Keratinocyte (primary cell): ENCODE results near the gene PHOX2B. TPM values are rescaled to one million over a fixed set of nuclear protein-coding genes. Genes with fewer than 3 reads are reported as not detected.

ENCODE experiments used
- DNase-seq: peaks from one replicate; pipeline ENCODE4 v3.0.0-alpha.2; 2011; ENCODE audit warnings: low read depth, missing footprints, low spot score
- FAIRE-seq: peaks from 2 replicates; lab custom pipeline; 2011; peaks lifted over from hg19 to GRCh38; lab: Jason Lieb, UNC
- H2AFZ ChIP-seq: 2 replicates; pipeline ENCODE4 v1.6.0; 2012; ENCODE audit warnings: low read length, control low read depth, inconsistent platforms; ENCODE audit not compliant: control insufficient read depth
- H3K27ac ChIP-seq: 2 replicates; pipeline ENCODE4 v1.5.1; 2011; ENCODE audit warnings: low read length; ENCODE audit not compliant: control insufficient read depth, insufficient read depth
- H3K27me3 ChIP-seq: 3 replicates; pipeline ENCODE4 v1.6.0; 2011; ENCODE audit warnings: low read length; ENCODE audit not compliant: control insufficient read depth, insufficient read depth; ENCODE audit errors: extremely low read depth
- H3K36me3 ChIP-seq, 2 experiments: 2 replicates in 1 of 2; 3 replicates in 1 of 2; pipeline ENCODE4 v1.5.1; 2011; ENCODE audit warnings: low read length in 2 of 2, mild to moderate bottlenecking in 1 of 2; ENCODE audit not compliant: control insufficient read depth in 2 of 2, insufficient read depth in 2 of 2; ENCODE audit errors: extremely low read depth in 1 of 2
- H3K4me1 ChIP-seq: 3 replicates; pipeline ENCODE4 v1.5.1; 2011; ENCODE audit warnings: low read length; ENCODE audit not compliant: control insufficient read depth, insufficient read depth; ENCODE audit errors: extremely low read depth
- H3K4me2 ChIP-seq: 3 replicates; pipeline ENCODE4 v1.6.0; 2011; ENCODE audit warnings: low read depth, low read length; ENCODE audit not compliant: control insufficient read depth, insufficient read depth; ENCODE audit errors: extremely low read depth
- H3K4me3 ChIP-seq, 3 experiments: fragments of 200-600 bp in 1 of 3; sonication (generic) in 1 of 3; 2 replicates in 2 of 3; 3 replicates in 1 of 3; pipeline ENCODE4 v1.5.1; 2011 to 2016; ENCODE audit warnings: low read length in 3 of 3, mild to moderate bottlenecking in 3 of 3, control low read depth in 2 of 3, inconsistent platforms in 1 of 3, low read depth in 1 of 3, mixed read lengths in 1 of 3, mixed run types in 1 of 3, moderate library complexity in 1 of 3; ENCODE audit not compliant: control insufficient read depth in 2 of 3, insufficient read depth in 2 of 3; ENCODE audit errors: extremely low read depth in 1 of 3
- H3K79me2 ChIP-seq: 2 replicates; pipeline ENCODE4 v1.6.0; 2012; ENCODE audit warnings: low read length; ENCODE audit not compliant: control insufficient read depth, insufficient read depth
- H3K9ac ChIP-seq: 3 replicates; pipeline ENCODE4 v1.6.0; 2011; ENCODE audit warnings: low read length; ENCODE audit not compliant: control insufficient read depth, insufficient read depth; ENCODE audit errors: extremely low read depth
- H3K9me1 ChIP-seq: 3 replicates; pipeline ENCODE4 v1.6.0; 2011; ENCODE audit warnings: low read length; ENCODE audit not compliant: control insufficient read depth, insufficient read depth; ENCODE audit errors: extremely low read depth
- H3K9me3 ChIP-seq: 2 replicates; pipeline ENCODE4 v1.5.1; 2012; ENCODE audit warnings: low read depth, low read length; ENCODE audit not compliant: control insufficient read depth
- H4K20me1 ChIP-seq: 3 replicates; pipeline ENCODE4 v1.6.0; 2011; ENCODE audit warnings: low read length; ENCODE audit not compliant: control insufficient read depth, insufficient read depth; ENCODE audit errors: extremely low read depth
- EZH2 ChIP-seq: IDR thresholded peaks from one replicate; pipeline ENCODE4 v1.6.1; 2012; ENCODE audit warnings: inconsistent platforms, mild to moderate bottlenecking, low read length, moderate library complexity
- dilution Hi-C: fragments of 300-500 bp; cut with MboI; formaldehyde crosslinking; loops from one replicate; pipeline ENCODE4 v1.7.0; 2020; ENCODE audit warnings: low sequenced_read_pairs; ENCODE audit not compliant: extremely low pct_ligation_motif_present
- polyA plus RNA-seq, 5 experiments: library from polyadenylated mRNA; depleted of rRNA in 3 of 5; stranded (reverse) in 3 of 5; stranded (forward) in 1 of 5; unstranded in 1 of 5; fragments of >200 nt; gene quantifications; 1 replicate in 1 of 5; 2 replicates in 3 of 5; 3 replicates in 1 of 5; pipeline versions ENCODE4 v1.2.1 to v1.2.3, GENCODE V29; 2011 to 2012; ENCODE audit warnings: missing spikeins in 2 of 5, low read depth in 1 of 5, low replicate concordance in 1 of 5
- TF ChIP-seq, protein P1 (sequence below), 3 experiments: IDR thresholded peaks in 1 of 3; conservative IDR thresholded peaks in 1 of 3; optimal IDR thresholded peaks in 1 of 3; 2 replicates in 2 of 3; 3 replicates in 1 of 3; pipeline versions ENCODE3 to v1.5.1; 2011; ENCODE audit warnings: low read length in 3 of 3, mild to moderate bottlenecking in 3 of 3, moderate library complexity in 2 of 3, control low read depth in 1 of 3, inconsistent platforms in 1 of 3; ENCODE audit not compliant: insufficient read depth in 2 of 3; ENCODE audit errors: extremely low read depth in 1 of 3

The PHOX2B gene
- polyA plus RNA-seq, 1 donor (not counting 4 experiments of a cell fraction or from before 2014, with no cell fraction given), result not detected

DNA sequence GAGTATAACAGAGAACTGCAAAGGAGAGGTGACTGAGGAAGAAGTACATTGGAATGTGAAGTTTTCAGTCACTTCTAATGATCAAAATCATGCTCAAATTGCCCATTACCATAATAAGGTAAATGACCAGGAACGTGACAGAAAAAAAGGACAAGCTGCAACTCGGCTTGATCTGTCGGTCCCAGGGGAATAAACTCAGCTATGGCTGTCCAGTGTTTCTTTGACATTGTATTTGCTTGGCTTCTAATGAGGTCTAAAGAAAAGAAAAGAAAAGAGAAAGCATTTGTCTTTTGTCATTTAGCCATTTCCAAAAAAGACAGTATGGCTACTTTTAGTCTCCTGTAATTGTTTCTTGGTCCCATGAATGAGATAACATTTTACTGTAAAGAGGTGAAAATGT lies 25.2 kb downstream of the PHOX2B start:
- dilution Hi-C loops, result no loop called here
- Histone ChIP-seq H3K36me3 (no peaks in the 10 kb centered on the region), H3K79me2 (no peaks in the 10 kb centered on the region), H3K27ac (no peak overlapping the region), H3K9ac (no peak overlapping the region), H3K9me1 (no peaks in the 10 kb centered on the region), H3K9me3 (no peaks in the 10 kb centered on the region), H3K4me1 (peaks cover 16% of the 10 kb centered on the region), H3K27me3 (peaks cover 3% of the 10 kb centered on the region), H2AFZ (no peak overlapping the region), H3K4me3 (no peak overlapping the region), H3K4me2 (no peak overlapping the region), H4K20me1 (no peaks in the 10 kb centered on the region)
- FAIRE-seq, result no peak
- DNase-seq, result no peak
- no peak for TF ChIP-seq EZH2
- TF ChIP-seq, protein P1, sequence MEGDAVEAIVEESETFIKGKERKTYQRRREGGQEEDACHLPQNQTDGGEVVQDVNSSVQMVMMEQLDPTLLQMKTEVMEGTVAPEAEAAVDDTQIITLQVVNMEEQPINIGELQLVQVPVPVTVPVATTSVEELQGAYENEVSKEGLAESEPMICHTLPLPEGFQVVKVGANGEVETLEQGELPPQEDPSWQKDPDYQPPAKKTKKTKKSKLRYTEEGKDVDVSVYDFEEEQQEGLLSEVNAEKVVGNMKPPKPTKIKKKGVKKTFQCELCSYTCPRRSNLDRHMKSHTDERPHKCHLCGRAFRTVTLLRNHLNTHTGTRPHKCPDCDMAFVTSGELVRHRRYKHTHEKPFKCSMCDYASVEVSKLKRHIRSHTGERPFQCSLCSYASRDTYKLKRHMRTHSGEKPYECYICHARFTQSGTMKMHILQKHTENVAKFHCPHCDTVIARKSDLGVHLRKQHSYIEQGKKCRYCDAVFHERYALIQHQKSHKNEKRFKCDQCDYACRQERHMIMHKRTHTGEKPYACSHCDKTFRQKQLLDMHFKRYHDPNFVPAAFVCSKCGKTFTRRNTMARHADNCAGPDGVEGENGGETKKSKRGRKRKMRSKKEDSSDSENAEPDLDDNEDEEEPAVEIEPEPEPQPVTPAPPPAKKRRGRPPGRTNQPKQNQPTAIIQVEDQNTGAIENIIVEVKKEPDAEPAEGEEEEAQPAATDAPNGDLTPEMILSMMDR (optimal IDR thresholded peaks at IDR 0.05 in 1 of 3, IDR thresholded peaks at IDR 0.05 in 1 of 3, conservative IDR thresholded peaks at IDR 0.05 in 1 of 3; ENCODE audit: extremely low read depth in 1 of 3, insufficient read depth in 2 of 3, low read length in 3 of 3), result no peak

DNA sequence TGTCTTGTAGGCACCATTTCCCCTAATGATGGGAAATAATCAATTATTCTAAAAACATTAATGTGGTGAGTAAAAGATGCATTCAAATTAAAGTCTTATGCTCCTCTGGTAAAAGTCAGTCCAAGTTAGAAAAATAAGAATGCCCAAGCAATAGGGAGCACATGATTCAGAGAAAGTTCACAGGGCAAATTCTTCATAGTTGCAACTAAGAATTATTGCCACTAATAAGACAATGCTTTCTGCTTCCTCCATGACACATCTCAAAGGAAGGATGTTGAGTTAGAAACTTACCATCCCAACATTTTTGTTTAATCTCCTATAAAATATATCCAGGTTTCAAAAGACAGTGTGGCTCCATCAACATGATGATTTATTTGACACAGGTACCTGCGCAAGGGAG lies 26.3 kb downstream of the PHOX2B start:
- Histone ChIP-seq H3K79me2 (no peaks in the 10 kb centered on the region), H3K9me1 (no peaks in the 10 kb centered on the region), H3K4me1 (peaks cover 18% of the 10 kb centered on the region), H3K4me3 (no peak overlapping the region), H3K4me2 (no peak overlapping the region), H4K20me1 (no peaks in the 10 kb centered on the region), H3K36me3 (no peaks in the 10 kb centered on the region), H2AFZ (no peak overlapping the region), H3K9ac (no peak overlapping the region), H3K27me3 (peaks cover 3% of the 10 kb centered on the region), H3K9me3 (no peaks in the 10 kb centered on the region), H3K27ac (no peak overlapping the region)
- dilution Hi-C loops, result no loop called here
- TF ChIP-seq, protein P1 (optimal IDR thresholded peaks at IDR 0.05 in 1 of 3, IDR thresholded peaks at IDR 0.05 in 1 of 3, conservative IDR thresholded peaks at IDR 0.05 in 1 of 3; ENCODE audit: extremely low read depth in 1 of 3, insufficient read depth in 2 of 3, low read length in 3 of 3), result no peak
- DNase-seq (no peak), FAIRE-seq (no peak)
